ENCODE results near the gene ARHGAP10.
A peak's percentile ranks its signal among the peaks of the same experiment; 100 is the strongest.

The ARHGAP10 gene

DNA sequence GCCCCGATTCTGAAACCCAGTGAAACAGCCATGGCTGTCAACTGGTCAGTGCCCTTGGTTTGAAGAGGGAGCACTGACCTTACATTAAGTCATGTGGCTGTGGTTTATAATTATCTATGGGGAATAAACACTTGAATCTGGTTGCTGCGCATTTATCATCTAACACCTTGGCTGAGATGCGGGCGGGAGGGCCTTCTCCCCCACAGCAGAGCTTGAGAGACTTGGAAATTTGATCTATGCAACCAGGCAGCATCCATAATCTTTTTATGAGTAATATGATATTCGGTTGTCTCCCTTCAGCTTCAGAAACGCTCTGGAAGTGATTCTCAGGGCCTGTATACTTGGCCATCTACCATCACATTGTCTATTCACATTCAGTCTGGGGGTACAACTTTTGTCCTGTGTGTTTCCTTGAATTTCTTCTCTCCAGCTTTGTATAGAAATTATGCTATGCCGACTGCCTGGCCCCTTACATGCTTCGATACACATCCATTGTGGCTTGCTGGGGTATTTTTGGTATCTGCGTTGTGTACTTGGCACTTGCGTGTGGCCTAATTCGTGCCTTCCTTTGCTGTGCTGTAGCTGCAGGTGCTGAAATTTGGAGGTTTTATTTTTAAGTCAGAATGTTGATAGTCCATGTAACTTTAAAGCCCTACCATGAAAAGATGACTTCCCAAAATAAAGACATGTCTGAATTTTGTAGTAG, 321.6 kb downstream of the ARHGAP10 start:
- DNase-seq: no peak

DNA sequence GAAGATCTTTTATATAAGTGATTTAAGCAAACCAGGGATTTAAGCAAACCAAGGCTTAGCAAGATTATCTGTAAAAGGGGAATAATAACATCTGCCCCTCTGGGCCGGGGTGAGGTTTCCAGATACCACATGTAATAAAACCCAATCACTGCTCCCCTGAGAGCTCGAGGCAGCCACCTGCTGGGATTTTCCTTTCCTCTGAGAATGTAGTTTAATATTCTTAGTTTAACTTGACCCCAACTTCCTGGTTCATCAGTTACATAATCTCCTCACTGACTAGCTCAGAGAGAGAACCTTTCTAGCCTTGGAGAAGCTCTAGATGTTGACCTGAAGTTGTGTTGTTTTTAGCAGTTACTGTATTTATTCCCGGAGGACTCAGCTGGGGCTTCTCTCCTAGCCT, 322.4 kb downstream of the ARHGAP10 start:
- peak; percentile 25 for DNase-seq

DNA sequence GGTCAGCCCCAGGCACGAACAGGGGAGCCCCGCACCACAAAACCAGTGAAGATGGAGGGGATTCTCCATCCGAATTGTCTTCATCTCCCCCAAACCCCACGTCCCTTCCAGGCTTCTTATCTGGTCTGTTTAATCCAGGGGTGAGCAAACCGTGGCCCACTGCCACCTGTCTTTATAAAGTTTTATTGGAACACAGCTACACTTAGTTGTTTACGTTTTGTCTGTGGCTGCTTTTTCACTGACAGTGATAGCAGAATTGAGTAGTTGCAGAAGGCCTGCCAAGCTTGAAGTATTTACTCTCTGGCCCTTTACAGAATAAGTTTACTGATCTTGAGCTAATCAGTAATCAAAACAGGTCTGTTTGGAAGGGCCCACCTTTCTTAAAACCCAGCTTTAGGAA, 324.0 kb downstream of the ARHGAP10 start:
- no peak for DNase-seq

DNA sequence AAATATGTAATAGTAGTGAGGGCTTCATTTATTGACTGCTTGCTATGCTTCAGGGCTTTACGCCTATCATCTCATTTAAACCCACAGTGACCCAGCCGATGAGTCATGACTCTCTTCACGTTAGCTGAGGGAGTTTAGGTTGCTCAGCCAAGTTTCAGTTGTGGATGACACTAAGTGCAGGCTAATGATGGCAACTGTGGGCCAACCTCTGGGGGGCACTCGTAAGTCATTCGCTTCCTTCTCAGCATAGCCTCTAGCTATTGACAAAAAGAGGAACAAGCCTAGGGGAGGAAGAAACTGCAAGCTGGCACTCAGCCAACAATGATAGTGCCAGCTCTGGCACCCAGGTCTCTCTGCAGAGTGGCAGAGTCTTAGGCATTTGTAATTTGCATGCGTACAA, 325.0 kb downstream of the ARHGAP10 start:
- DNase-seq: no peak

DNA sequence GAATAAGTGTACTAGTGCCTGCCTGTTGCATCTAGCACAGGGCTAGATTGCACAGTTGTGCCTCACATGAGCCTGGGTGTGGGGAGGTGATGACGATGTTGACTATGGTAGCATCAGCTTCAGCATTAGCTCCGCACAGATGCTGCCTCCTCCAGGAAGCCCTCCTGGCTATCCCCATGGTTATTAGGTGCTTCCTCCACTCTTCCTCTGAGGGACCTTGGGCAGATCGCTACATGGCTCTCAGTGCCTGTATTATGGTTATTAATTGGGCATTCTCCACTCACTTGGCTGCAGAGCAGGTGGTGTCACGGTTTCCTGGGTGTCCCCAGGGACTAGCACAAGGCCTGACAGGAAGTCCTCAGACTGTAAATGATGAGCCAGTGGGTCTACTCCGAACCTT, 325.6 kb downstream of the ARHGAP10 start:
- DNase-seq: no peak

DNA sequence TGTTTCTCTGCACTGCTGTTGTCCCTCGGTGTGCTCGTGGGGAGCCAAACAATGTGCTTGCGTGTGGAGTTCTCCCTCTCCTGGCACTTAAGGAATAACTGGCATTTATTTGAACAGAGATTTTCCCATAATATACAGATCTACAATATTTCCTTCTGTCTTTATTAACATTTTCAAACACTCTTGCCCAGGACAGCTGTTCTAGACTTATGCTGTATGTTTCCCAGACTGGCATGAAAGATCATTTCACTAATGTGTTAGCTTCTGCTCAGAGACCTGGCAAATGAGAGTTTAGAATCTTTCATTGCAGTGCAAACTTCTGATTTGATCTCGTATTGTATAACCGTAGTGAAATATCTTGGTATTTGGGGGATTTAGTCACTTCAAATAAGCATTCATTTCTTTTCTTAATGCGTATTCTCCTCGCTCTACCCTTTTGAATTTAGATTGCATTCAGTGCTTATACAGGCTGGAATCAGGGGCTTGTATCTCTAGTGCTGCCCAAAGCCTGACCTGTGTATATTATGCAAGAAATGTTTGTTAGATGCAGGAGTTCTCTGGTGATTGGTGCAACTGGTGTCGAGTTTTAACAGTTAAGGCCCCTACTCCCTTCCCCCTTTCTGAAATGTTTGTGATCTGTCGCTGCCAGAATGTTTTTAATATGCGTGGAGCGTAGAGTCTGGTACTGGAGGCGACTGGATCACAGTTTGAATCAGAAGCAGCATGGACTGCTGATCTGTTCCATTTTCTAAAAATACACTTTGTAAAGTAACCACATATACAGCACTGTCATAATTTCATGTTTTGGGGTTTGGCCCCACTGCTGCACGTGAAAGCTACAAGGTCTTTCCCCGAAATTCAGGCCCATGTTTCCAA, 326.3 kb downstream of the ARHGAP10 start:
- DNase-seq: no peak

DNA sequence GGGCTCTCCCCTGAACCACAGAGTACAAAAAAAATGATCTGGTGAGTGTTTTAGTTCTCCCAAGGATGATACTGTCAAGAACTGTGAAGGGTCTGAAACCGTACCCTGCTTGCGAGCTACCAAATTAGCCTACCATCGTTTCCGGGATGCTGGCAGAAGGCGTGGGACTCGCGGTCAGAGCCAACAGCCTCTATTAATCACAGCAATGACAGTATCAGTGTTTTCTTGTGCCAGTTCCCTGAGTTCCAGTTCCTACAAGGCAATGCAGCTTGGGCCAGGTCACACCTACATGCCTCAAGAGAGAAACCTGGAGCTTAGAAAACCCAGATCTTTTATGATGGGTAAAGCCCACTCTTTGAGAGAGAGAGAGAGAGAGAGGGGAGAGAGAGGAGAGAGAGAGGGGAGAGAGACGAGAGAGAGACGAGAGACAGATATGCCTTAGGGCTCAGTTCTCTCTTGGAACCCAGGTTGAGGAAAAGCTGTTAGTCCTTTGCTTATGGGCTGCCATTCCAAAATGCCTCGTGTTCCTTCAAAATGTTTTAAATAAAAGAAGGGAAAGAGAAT, 327.8 kb downstream of the ARHGAP10 start:
- DNase-seq: no peak

DNA sequence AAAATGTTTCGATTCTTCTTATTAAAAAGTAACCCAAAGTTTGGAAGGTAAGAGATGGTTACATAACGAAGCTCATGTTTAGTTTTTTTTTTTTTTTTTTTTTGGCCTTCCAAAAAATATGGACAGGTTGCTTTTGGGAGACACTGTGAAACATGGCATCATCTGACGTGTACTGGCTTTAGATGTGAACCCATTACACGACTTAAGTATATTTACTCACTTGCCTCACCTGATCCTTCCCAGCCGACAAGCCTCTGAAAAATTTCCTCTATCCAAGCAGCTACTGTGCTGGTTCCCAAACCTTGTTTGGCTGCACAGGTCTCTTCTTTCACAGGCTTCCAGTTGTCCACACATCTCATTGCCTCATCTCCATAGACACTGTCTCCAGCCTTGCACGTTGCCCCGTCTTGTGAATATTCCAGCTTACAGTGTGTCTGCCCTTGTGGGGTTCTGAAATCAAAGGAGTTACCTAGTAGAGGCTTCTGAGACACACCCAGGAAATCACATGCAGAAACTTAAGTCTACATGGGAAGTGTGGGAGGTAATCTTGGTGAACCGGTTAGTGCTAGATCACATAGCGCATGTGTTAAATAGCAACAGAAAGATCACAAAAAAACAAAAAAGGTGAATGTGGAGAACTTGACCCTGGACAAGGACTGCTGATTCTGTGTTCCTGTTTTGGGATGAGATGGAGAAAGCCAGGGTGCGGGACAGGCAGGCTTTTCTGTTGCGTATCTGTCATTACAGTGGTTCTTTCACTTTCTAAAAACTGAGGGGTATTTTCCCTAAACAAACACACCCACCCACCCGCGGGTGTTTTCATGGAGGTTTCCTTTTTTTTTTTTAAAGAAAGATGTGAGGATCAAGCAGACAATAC, 328.6 kb downstream of the ARHGAP10 start:
- no peak for DNase-seq

DNA sequence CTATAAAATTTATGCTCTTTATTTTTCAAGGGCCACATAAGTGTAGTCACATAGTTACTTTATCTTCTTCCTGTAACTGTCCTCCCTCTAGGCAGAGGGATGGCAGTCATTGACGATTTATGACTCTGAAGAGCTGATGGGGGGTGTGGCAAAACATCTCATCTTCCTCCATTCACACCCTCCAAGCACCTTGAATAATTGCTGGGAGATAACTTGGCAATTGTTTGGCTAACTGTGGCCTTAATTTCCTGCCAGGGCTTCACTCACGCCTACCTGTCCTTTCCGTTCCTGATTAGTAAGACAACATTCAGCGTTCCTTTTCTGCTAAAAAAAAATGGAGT, 329.2 kb downstream of the ARHGAP10 start:
- no peak for DNase-seq

DNA sequence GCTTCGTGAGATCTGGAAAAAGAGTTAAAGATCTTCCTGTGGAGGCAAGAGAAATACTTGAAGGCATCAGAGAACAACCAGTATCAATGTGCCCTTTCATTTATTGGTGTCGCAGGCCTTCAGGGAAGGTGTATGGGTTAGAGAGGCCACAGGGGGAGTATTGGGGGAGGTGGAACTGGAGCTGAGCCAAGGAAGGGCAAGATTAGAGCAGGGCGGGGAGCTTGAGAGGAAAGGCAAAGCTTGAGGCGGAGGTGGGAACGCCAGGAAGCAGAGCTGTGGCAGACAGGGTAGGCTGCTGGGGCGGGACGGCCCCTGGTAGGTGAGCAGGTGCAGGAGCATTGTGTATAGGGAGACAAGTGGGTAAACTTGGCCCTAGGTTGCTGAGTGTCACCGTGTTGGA, 329.9 kb downstream of the ARHGAP10 start:
- no peak for DNase-seq

DNA sequence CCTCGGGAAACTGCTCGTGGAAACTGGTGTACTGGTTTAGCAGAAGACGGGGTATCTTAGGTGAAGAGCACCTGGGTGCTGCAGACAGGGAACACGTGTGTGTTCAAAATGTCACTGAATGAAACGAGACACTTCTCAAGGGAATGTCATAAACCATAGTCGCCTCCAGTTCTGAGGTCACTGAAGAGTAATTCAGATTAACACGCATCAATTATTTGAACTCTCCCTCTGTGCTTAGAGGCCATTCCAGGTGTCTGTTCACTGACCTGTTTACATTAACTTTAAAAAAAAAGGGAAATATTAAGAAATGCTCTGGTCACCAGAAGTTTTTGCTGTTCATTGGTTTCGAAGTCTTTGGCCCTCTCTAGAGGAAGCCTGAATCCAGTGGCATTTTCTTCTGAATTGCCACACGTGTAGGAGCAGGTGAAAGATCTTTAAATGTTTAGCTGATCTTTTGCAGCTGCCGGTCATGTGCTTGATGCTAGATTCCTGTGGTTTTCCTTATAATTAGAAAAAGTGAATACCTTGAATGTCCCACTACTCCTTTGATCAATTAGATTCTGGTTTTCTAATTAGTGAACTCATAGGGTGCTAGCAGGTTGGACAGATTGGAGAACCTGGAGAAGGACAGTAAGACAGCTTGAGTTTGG, 330.5 kb downstream of the ARHGAP10 start:
- DNase-seq: no peak

DNA sequence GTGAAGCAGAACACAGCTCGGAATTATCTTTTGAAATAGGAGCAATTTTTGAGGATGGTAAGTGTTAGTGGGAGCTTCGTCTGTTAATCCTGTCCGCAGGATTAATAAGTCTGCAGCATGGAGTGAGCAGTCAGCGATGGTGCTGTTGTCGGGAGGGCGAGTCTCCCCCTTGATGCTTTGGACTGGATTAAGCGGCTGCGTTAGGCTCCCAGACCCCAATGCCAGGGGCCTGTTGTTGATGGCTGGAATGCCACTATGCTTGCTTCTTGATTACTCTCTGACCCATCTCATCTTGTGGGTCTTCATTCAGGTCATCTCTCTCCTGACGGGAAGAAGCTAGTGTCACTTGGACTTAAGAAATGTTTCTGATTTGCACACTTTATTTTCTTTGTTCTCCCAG, 332.6 kb downstream of the ARHGAP10 start:
- no peak for DNase-seq

DNA sequence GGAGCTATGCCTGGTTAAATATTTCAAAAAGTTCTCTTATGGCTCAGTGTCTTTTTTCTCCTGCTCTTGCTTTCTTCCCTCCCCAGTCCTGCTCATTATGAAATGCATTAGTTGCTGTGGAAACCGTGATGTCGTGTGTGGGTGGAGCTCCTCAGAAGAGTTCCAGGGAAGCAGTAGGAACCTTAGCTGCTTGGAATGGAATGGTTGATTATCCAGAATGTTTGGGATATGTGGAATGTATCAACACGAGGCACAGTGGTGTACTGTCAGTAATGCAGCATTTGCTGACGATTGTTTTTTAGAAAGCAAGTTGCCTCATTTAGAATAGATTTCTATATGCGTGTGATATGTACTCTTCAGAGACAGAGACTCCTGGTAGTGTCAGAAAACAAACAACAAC, 333.2 kb downstream of the ARHGAP10 start:
- no peak for DNase-seq

DNA sequence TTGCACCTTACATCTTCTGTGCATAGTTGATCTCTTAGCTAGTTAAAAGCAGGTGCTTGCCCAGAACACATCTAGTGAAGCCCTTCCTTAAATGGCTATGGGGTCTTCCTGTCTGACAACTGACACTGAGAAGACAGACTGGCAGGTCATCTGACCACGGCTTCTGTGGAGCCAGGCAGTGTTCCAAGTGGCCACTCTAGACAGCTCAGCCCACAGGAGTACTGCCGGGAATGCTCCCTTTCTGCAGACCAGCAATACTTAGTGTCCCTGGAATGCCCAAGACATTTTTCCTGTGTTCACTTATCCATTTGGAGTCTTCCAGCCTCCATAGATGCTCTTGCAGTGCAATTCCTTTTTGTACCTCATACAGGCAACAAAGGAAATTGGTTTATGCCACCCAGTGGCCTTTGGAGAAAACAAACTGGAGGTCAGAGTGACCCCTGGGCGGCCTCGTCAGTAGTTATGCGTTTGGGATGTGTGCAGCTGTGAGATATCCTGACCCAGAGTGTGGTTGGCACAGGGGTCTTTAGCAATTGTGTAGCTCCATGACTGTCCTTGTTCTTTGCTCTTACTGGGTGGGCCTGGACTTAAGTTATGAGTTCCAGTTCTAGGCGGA, 335.5 kb downstream of the ARHGAP10 start:
- DNase-seq: no peak

DNA sequence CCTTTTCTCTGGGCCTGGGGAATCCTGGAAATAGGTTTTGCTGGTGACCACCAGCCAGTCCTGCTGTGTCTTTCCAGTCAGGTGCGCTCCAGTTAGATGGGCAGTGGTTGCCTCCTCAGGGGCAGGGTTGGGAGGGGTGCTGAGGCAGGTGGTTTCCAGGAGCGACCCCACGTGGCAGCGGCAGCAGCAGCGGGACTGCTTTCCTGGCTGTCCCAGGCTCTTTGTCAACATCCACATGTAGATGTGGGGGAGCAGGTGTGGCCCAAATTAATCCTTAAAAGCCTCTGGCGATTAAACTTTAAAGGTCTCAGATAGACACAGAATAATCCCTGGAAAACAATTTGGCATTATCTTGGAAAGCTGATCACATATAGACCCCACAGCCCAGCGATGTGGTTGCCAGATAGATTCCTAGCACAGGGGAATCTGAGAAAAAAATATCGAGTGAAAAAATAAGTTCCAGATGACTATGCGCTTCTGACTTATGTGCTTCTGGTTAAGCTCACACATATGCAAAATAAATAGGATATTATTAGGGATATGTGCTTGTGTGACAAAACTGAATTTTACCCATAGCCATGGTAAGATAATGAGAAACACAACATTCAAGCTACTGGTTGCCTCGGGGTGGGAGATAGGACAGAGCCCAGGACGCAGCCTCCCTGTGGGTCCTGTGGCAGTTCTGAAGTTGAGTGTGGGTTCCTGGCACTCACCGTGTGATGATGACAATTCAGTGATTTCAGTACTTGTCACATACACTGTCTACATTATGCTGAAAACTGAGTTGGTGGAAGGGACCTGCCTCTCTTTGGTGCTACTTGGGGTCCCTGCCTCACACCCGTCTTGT, 336.4 kb downstream of the ARHGAP10 start:
- DNase-seq: no peak

DNA sequence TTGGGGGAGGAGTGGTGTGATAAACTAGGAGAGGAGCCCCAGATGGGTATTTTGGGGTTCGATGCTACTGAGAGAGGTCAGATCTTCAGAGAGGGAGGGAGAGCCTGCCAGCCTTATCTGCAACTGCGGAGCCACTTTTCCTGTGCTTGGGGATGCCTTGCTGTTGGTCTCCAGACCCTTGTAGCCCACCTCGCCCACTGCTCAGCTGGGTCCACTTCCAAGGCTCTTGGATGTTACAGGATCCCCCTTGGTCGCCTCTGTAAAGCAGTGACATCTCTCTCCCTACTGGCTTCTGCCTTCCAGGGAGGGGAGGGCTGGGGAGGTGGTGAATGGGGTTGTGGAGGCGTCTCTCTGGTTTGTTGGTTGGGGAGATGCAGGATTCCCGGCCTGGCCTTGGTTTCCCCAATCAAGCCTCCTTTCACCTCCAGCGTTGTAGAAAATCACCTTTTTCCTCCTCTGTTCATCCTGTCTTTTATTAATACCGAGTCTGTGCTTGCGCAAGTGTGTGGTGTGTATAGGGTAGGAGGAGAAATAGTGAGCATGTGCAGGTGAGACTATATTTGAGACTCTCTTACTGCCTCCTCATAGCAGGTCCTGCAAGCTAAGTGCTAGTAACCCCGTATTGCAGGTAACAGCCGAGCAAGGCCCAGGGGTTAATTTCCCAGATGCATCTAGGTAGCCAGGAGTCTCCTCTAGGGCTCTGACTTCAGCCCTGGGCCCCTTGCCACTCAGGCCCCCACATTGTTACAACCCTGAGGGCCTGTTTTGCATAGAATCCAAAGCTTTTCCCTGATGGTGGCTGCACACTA, 337.4 kb downstream of the ARHGAP10 start:
- no peak for DNase-seq

DNA sequence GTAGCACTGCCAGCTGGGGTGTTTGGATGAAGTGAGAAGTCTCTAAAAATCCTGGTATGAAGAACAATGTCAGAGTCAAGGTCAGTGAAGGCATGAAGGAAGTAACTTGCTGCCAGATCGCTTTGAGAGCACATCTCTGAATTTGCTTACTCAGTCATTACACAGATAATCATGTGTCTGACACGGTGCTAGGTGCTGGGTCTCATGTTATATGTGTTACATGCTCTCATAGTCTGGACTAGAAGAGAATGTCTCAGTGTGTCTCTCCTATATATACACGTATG, 337.9 kb downstream of the ARHGAP10 start:
- DNase-seq: no peak

DNA sequence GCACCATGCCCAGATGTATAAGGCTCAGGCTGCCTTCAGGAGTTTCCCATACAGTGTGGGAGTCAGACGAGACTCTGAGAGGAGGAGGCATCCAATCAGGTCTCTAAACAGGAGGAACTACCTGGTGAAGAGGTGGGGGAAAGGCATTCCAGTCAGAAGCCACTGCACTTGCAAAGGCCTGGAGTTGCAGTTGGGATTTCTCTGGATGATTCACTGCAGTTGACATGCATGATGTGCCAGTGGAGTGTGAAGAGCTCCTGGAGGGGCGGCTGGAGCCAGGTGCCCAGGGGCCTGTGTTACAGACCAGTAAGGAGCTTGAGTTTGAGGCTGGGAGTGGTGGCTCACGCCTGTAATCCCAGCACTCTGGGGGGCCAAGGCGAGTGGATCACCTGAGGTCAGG, 339.1 kb downstream of the ARHGAP10 start:
- no peak for DNase-seq

DNA sequence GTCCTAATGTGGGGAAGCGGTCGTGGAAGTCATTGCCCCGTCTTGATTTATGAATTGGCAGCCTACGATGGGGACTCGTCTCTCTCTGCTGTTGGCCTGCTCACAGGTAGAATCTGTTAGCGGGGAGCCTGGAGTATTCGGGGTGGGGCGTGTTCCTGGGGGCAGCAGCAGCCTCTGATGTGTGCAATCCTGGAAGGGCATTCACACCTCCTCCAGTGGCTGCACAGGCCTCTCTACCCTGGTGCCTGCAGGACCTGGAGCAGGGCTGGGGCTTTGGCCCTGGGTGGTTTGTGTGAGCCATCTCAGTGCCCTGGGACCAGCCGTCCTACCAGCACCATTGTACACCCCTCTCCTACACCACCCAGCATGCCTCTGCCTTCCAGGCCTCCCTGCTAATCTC, 340.9 kb downstream of the ARHGAP10 start:
- no peak for DNase-seq

DNA sequence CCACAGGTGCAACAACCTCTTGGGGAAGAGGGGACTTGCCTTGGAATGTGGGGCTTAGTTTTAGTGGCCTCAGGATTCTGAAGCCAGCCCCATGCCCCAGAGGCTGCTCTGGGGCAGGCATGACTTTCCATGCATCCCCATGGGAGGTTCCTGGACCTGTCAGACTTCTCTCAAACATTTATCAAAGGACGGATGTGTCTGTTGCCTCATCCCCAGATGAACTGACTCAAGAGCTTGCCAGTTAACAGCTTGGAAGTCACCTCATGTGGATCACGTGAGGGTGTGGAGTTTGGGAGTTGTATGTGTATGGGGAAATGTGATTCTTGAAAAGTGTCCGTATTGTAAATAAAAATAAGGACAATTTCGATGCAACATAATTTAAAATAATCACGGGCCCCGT, 341.5 kb downstream of the ARHGAP10 start:
- no peak for DNase-seq

DNA sequence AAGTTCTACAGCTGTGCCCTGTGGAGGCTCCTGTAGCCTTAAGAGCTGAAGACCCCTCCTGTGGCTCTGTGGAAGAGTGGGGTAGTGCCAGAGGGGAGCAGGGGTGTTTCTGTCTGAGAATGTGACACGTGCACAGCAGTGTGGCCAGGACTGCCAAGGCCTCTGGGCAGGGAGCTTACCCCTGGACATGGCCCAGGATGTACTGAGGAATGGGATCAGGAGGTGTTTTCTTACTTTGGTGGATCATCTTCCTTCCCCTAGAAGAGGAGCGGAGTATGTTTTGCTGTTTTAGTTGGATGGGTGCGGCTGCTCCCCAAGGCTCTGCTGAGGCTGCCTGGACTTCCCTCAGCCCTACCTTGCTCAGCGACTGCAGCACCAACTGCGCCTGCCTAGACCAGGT, 342.6 kb downstream of the ARHGAP10 start:
- no peak for DNase-seq
